Colon (tissue), 2 donors: ENCODE data around the gene KMT2C.
"Not testable (repeated sequence)": the region's sequence is repeated elsewhere in the genome, so short reads cannot be mapped to it uniquely, and the experiment has no call there.

ENCODE experiments used
- FAIRE-seq: peaks from 2 replicates; lab custom pipeline; 2012; peaks lifted over from hg19 to GRCh38; lab: Jason Lieb, UNC
- donor health status: control.
- donor health status: control.

Gene KMT2C

GRCh38 chr7:152402384-152403250 lies 33.2 kb downstream of the KMT2C start:
- peak; percentile 89 for FAIRE-seq

GRCh38 chr7:152399344-152399743 lies 36.5 kb downstream of the KMT2C start:
- FAIRE-seq, result no peak

GRCh38 chr7:152395112-152395511 lies 40.7 kb downstream of the KMT2C start:
- FAIRE-seq, result no peak

GRCh38 chr7:152394214-152394613 lies 41.6 kb downstream of the KMT2C start:
- not testable (repeated sequence) for FAIRE-seq

GRCh38 chr7:152392254-152392653 lies 43.5 kb downstream of the KMT2C start:
- FAIRE-seq, result no peak

- FAIRE-seq, result peak; percentile 24
Observed at GRCh38 chr7:152386136-152386764, 49.6 kb downstream of the KMT2C start.

- peak; percentile 49 for FAIRE-seq
Observed at GRCh38 chr7:152384235-152385200, 51.3 kb downstream of the KMT2C start.

- no peak for FAIRE-seq
Observed at GRCh38 chr7:152383341-152384234, 52.2 kb downstream of the KMT2C start.

- FAIRE-seq, result no peak
Observed at GRCh38 chr7:152382244-152382643, 53.6 kb downstream of the KMT2C start.

GRCh38 chr7:152380931-152381578 lies 54.7 kb downstream of the KMT2C start:
- not testable (repeated sequence) for FAIRE-seq

- FAIRE-seq, result not testable (repeated sequence)
Observed at GRCh38 chr7:152378497-152378896, 57.3 kb downstream of the KMT2C start.

GRCh38 chr7:152376716-152377484 lies 58.9 kb downstream of the KMT2C start:
- peak; percentile 73 for FAIRE-seq

GRCh38 chr7:152370297-152370696 lies 65.5 kb downstream of the KMT2C start:
- FAIRE-seq, result no peak

- FAIRE-seq, result no peak
Observed at GRCh38 chr7:152369518-152369917, 66.3 kb downstream of the KMT2C start.

GRCh38 chr7:152367170-152367569 lies 68.6 kb downstream of the KMT2C start:
- no peak for FAIRE-seq

GRCh38 chr7:152366662-152367061 lies 69.1 kb downstream of the KMT2C start:
- FAIRE-seq, result no peak

GRCh38 chr7:152365982-152366603 lies 69.7 kb downstream of the KMT2C start:
- FAIRE-seq, result no peak

- no peak for FAIRE-seq
Observed at GRCh38 chr7:152363798-152364197, 72.0 kb downstream of the KMT2C start.

GRCh38 chr7:152362128-152362926 lies 73.5 kb downstream of the KMT2C start:
- no peak for FAIRE-seq
